ENCODE measurements around the gene MSLN.

DNA sequence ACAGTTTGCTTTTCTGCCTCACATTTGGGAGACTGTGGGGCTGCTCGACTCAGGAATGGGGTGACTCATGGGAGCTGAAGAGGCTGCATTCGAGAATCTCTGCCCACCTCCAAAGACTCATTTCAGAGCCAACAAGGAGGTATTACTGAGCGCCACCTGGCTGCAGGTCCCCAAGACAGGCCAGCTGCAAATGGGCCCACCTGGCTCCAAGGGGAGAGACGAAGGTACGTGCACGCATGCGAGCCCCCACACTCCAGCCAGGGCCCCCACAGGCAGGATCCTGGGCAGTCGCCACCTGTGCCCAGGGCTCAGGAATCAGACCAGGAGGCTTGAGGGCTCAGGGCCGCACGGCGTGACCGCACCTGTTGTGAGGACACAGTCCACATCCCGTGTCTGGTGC, 27.6 kb upstream of the MSLN start:
- no peak for TF ChIP-seq POLR2A (IDR thresholded peaks at IDR 0.05)
- TF ChIP-seq, protein P1, sequence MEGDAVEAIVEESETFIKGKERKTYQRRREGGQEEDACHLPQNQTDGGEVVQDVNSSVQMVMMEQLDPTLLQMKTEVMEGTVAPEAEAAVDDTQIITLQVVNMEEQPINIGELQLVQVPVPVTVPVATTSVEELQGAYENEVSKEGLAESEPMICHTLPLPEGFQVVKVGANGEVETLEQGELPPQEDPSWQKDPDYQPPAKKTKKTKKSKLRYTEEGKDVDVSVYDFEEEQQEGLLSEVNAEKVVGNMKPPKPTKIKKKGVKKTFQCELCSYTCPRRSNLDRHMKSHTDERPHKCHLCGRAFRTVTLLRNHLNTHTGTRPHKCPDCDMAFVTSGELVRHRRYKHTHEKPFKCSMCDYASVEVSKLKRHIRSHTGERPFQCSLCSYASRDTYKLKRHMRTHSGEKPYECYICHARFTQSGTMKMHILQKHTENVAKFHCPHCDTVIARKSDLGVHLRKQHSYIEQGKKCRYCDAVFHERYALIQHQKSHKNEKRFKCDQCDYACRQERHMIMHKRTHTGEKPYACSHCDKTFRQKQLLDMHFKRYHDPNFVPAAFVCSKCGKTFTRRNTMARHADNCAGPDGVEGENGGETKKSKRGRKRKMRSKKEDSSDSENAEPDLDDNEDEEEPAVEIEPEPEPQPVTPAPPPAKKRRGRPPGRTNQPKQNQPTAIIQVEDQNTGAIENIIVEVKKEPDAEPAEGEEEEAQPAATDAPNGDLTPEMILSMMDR (IDR thresholded peaks at IDR 0.05): no peak
- no peak for TF ChIP-seq POLR2AphosphoS5 (IDR thresholded peaks at IDR 0.05)
